Measurements from ENCODE around the gene TCF25.

- TF ChIP-seq NANOG (IDR thresholded peaks at IDR 0.05; ENCODE audit: borderline replicate concordance) (no peak), CTCF (conservative IDR thresholded peaks at IDR 0.05; ENCODE audit: low read depth in 2 of 2) (peak in 1 of 2 experiments; percentile 16; a peak in 1 of 4 replicates), REST (IDR thresholded peaks at IDR 0.05; ENCODE audit: unreplicated experiment) (no peak)
Measured at GRCh38 chr16:89845417-89845816, 28.0 kb upstream of the TCF25 start.

All from GM23338 (cell line).